OCI-LY7 (cell line): ENCODE measurements around the gene NDUFB10. TPM values are rescaled to one million over a fixed set of nuclear protein-coding genes. Genes with fewer than 3 reads are reported as not detected.

Experiments
- BruUV-seq: library from RNA; stranded (reverse); fragments of 400-500 nt; replicated peaks from 2 replicates; lab custom pipeline; 2021; lab: Mats Ljungman, UMichigan
- CTCF ChIA-PET: fragments of 300-600 bp; sonication (Branson Sonifier 250); formaldehyde crosslinking; loops from one replicate; lab custom pipeline; 2022; ENCODE audit warnings: antibody characterized with exemption; ENCODE audit not compliant: unreplicated experiment; lab: Charles Lee
- POLR2A ChIA-PET: fragments of 300-600 bp; sonication (Branson Sonifier 250); formaldehyde crosslinking; loops from one replicate; lab custom pipeline; 2022; ENCODE audit warnings: antibody characterized with exemption; lab: Charles Lee
- DNase-seq: peaks from one replicate; pipeline ENCODE4 v3.0.0-alpha.2; 2015; ENCODE audit warnings: low spot score
- H2AFZ ChIP-seq: fragments of 200-600 bp; sonication (generic), shearing (Covaris generic); 2 replicates; pipeline ENCODE4 v1.6.1; 2014; ENCODE audit warnings: mild to moderate bottlenecking, antibody characterized with exemption, low read length, moderate library complexity
- H3K27ac ChIP-seq: fragments of 200-600 bp; sonication (generic); 2 replicates; pipeline ENCODE4 v1.5.1; 2014; ENCODE audit warnings: mixed run types, low read depth, mild to moderate bottlenecking, moderate library complexity, low read length, inconsistent platforms; ENCODE audit not compliant: poor library complexity, severe bottlenecking
- H3K36me3 ChIP-seq: fragments of 200-600 bp; sonication (generic); 2 replicates; pipeline ENCODE4 v1.6.1; 2014; ENCODE audit warnings: mild to moderate bottlenecking, antibody characterized with exemption, low read length, moderate library complexity, mixed read lengths; ENCODE audit not compliant: insufficient read depth
- H3K4me1 ChIP-seq: fragments of 200-600 bp; sonication (generic); 2 replicates; pipeline ENCODE4 v1.5.1; 2014; ENCODE audit warnings: mild to moderate bottlenecking, low read length; ENCODE audit not compliant: insufficient read depth, poor library complexity, severe bottlenecking
- H3K4me2 ChIP-seq: fragments of 200-600 bp; sonication (generic); 2 replicates; pipeline ENCODE4 v1.6.1; 2014; ENCODE audit warnings: mild to moderate bottlenecking, low read length
- H3K4me3 ChIP-seq: fragments of 200-600 bp; sonication (generic); 2 replicates; pipeline ENCODE4 v1.5.1; 2014; ENCODE audit warnings: mild to moderate bottlenecking, low read depth, low read length; ENCODE audit not compliant: poor library complexity, severe bottlenecking
- H3K79me2 ChIP-seq: fragments of 200-600 bp; sonication (generic); 2 replicates; pipeline ENCODE4 v1.6.1; 2016; ENCODE audit warnings: low read depth, mild to moderate bottlenecking, low read length, moderate library complexity, mixed read lengths; ENCODE audit not compliant: insufficient read depth
- H3K9me2 ChIP-seq: fragments of 200-600 bp; sonication (generic); 2 replicates; pipeline ENCODE4 v1.6.1; 2016; ENCODE audit warnings: mild to moderate bottlenecking, low read length, mixed read lengths; ENCODE audit not compliant: insufficient read depth
- H3K9me3 ChIP-seq: fragments of 200-600 bp; sonication (generic); 2 replicates; pipeline ENCODE4 v1.6.1; 2014; ENCODE audit warnings: mild to moderate bottlenecking, mixed run types, low read length, mixed read lengths
- H4K20me1 ChIP-seq: fragments of 200-600 bp; sonication (generic); 2 replicates; pipeline ENCODE4 v1.6.1; 2014; ENCODE audit warnings: mild to moderate bottlenecking, antibody characterized with exemption, low read length, moderate library complexity, mixed read lengths; ENCODE audit not compliant: insufficient read depth
- EZH2phosphoT487 ChIP-seq: fragments of 200-600 bp; sonication (generic); IDR thresholded peaks from 2 replicates; pipeline ENCODE4 v1.6.1; 2018; ENCODE audit warnings: low read depth, borderline replicate concordance, mild to moderate bottlenecking, mixed run types, antibody characterized with exemption, low read length, moderate library complexity, mixed read lengths
- intact Hi-C: fragments of 100-400 bp; cut with micrococcal nuclease; formaldehyde crosslinking; loops from one replicate; pipeline ENCODE4 v1.10.0; 2022; ENCODE audit not compliant: unreplicated experiment
- total RNA-seq, 2 experiments: library from RNA; depleted of rRNA in 1 of 2; stranded (reverse); fragments of >200 nt in 1 of 2; shearing (Covaris generic) in 1 of 2; gene quantifications; 2 replicates each; pipeline ENCODE4 v1.2.3, GENCODE V29; 2014 to 2022
- TF ChIP-seq, protein P1 (sequence below): fragments of 200-600 bp; sonication (generic); conservative IDR thresholded peaks from 2 replicates; pipeline ENCODE4 v1.5.1; 2014; ENCODE audit warnings: mild to moderate bottlenecking, antibody characterized with exemption, low read length, moderate library complexity, mixed read lengths

NDUFB10 gene
- total RNA-seq, 2 experiments from 2014 or later: 201 to 240 TPM

DNA sequence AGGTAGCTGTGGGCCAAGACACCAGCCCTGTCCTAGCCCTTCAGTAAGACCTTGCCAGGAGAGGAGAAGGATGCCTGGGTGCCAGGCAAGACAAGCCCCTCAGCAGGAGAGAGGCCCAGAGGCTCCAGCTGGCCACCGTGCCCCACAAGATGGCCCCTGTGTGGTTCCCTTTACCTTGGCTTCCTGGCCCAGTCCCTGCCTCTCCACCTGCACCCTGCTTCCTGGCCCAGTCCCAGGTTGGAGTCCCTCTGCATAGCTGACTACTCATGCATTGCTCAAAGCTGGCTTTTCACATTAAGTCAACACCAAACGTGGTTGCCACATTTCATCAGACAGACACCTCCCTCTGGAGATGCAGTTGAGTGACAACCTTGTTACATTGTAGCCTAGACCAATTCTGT lies 34.4 kb downstream of the NDUFB10 start:
- ChIA-PET CTCF (no interaction called here), POLR2A (no interaction called here)
- H3K36me3 ChIP-seq: peaks cover 34% of the 10 kb centered on the region
- no peaks in the 10 kb centered on the region for H3K9me3 ChIP-seq
- peaks cover 36% of the 10 kb centered on the region for H3K4me1 ChIP-seq
- no peaks in the 10 kb centered on the region for H4K20me1 ChIP-seq
- no peak overlapping the region for H3K4me3 ChIP-seq
- intact Hi-C loops: loop anchor here (2.0 kb wide), 1 partner anchor 29 kb away; the partner anchor contains the start of gene RPS2
- H3K79me2 ChIP-seq: no peaks in the 10 kb centered on the region
- peak overlapping the region; percentile 65 for H3K27ac ChIP-seq
- H2AFZ ChIP-seq: no peak overlapping the region
- no TSS peak for BruUV-seq
- no peak for TF ChIP-seq EZH2phosphoT487
- TF ChIP-seq, protein P1, sequence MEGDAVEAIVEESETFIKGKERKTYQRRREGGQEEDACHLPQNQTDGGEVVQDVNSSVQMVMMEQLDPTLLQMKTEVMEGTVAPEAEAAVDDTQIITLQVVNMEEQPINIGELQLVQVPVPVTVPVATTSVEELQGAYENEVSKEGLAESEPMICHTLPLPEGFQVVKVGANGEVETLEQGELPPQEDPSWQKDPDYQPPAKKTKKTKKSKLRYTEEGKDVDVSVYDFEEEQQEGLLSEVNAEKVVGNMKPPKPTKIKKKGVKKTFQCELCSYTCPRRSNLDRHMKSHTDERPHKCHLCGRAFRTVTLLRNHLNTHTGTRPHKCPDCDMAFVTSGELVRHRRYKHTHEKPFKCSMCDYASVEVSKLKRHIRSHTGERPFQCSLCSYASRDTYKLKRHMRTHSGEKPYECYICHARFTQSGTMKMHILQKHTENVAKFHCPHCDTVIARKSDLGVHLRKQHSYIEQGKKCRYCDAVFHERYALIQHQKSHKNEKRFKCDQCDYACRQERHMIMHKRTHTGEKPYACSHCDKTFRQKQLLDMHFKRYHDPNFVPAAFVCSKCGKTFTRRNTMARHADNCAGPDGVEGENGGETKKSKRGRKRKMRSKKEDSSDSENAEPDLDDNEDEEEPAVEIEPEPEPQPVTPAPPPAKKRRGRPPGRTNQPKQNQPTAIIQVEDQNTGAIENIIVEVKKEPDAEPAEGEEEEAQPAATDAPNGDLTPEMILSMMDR: no peak
- H3K4me2 ChIP-seq: peak overlapping the region; percentile 18; the same call in 1 of the 2 replicates
- DNase-seq: peak; percentile 48
- no peaks in the 10 kb centered on the region for H3K9me2 ChIP-seq

DNA sequence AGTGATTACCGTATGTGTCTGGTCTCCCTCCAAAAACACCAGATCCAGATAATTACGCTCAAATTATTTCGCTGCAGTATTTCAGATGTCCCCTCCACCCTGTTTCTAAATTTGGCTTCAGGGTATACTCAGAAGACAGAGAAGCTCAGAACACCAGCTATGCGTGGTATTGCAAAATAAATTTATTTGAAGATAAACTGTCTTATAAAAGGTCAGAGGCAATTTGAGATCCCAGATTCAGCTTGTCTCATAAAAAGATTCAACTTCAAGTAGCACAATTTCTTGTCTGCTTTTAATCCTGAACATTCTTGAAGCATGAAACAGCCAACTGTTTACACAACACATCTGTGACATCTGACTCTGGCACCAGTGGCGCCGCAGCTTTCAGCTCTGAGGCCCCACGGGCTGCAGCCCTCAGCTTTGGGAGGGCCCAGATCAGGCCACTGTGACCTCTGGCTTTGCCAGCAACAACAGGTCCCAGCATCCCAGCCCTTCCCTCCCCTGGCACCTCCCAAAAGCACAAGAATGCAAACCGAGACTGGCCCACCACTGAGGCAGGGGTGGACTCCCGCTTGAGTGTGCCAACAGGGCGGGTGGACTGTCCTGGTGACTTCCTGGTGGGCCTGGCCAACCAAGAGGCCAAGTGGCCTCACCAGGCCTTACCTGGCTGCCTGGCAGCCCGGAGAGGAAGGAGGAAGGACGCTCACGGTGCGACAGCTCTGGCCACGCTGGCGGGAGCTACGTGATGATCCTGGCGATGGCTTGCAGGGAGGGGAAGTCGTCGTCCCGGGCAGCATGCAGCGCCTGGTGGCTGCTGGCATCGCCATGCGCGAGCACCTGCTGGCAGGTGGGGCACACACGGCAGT lies 38.4 kb downstream of the NDUFB10 start:
- POLR2A ChIA-PET: interaction anchor here (0.6 kb wide), 1 partner anchor 968 kb away, joined by 4 read pairs; no protein-coding TSS in a partner anchor
- H3K4me3 ChIP-seq: no peak overlapping the region
- no peaks in the 10 kb centered on the region for H3K9me3 ChIP-seq
- no peaks in the 10 kb centered on the region for H3K9me2 ChIP-seq
- no peak for TF ChIP-seq EZH2phosphoT487
- TF ChIP-seq, protein P1: no peak
- BruUV-seq: TSS peak; percentile 64
- no peak for DNase-seq
- H3K4me1 ChIP-seq: peaks cover 15% of the 10 kb centered on the region
- no peak overlapping the region for H3K27ac ChIP-seq
- H3K79me2 ChIP-seq: no peaks in the 10 kb centered on the region
- intact Hi-C loops: no loop called here
- no peak overlapping the region for H3K4me2 ChIP-seq
- H4K20me1 ChIP-seq: no peaks in the 10 kb centered on the region
- CTCF ChIA-PET: no interaction called here
- no peak overlapping the region for H2AFZ ChIP-seq
- H3K36me3 ChIP-seq: peaks cover 74% of the 10 kb centered on the region

DNA sequence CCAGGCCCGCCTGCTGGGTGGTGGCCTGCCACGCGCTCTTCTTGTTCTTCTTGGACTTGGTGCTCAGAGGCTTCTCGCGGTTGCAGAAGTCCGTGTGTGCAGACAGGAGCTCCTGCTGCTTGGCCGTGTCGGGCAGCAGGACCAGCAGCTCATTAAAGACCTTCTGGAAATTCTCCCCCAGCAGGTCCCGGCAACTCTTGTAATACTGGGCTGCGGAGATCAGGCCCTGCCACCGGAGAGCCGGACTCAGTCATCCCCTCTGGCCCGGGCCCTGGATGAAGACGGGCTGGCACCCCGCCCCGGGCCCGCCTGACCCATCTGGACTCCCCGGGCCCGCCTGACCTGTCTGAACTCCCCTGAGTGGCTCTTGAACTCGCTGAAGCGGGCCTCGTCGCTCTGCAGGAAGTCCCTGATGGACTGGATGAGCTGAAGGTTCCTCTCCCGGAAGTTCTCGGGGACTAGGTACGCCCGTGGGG lies 39.1 kb downstream of the NDUFB10 start:
- Histone ChIP-seq H3K4me1 (peaks cover 8% of the 10 kb centered on the region), H3K4me3 (no peak overlapping the region), H3K9me2 (no peaks in the 10 kb centered on the region), H3K36me3 (peaks cover 80% of the 10 kb centered on the region), H2AFZ (no peak overlapping the region), H3K4me2 (no peak overlapping the region), H3K27ac (no peak overlapping the region), H3K79me2 (no peaks in the 10 kb centered on the region; the same call in 1 of the 2 replicates), H4K20me1 (no peaks in the 10 kb centered on the region; the same call in 1 of the 2 replicates), H3K9me3 (no peaks in the 10 kb centered on the region)
- intact Hi-C loops: no loop called here
- no peak for DNase-seq
- POLR2A ChIA-PET: no interaction called here
- BruUV-seq: no TSS peak
- CTCF ChIA-PET: no interaction called here
- TF ChIP-seq EZH2phosphoT487: no peak
- TF ChIP-seq, protein P1: no peak
